Effector memory CD8-positive, alpha-beta T cell (primary cell): Measurements from ENCODE around the gene SERGEF.
A peak's percentile ranks its signal among the peaks of the same experiment; 100 is the strongest.

Experiments used
- ATAC-seq: fragments of 150-1000 bp; cut with Tn5 transposase; replicated peaks from 2 replicates; pipeline ENCODE4 v1.10.0; 2021; ENCODE audit warnings: mild to moderate bottlenecking, moderate library complexity
- DNase-seq, 3 experiments: peaks; one replicate each; pipeline ENCODE4 v3.0.0; 2021
- H3K27ac Mint-ChIP-seq, 2 donors: one replicate each; pipeline ENCODE4 v1.8.0; 2022; ENCODE audit warnings: mild to moderate bottlenecking in 2 of 2, mixed read lengths in 2 of 2, moderate library complexity in 2 of 2
- H3K27me3 Mint-ChIP-seq, 2 donors: one replicate each; pipeline ENCODE4 v1.8.0; 2022; ENCODE audit warnings: mixed read lengths in 2 of 2
- H3K36me3 Mint-ChIP-seq: one replicate; pipeline ENCODE4 v1.8.0; 2022; ENCODE audit warnings: mild to moderate bottlenecking, moderate library complexity, mixed read lengths; ENCODE audit not compliant: insufficient read depth
- H3K4me1 Mint-ChIP-seq, 2 donors: one replicate each; pipeline ENCODE4 v1.8.0; 2022; ENCODE audit warnings: low read depth in 2 of 2, mixed read lengths in 2 of 2
- H3K4me3 Mint-ChIP-seq, 2 donors: one replicate each; pipeline ENCODE4 v1.8.0; 2022; ENCODE audit warnings: mild to moderate bottlenecking in 2 of 2, mixed read lengths in 2 of 2, moderate library complexity in 2 of 2
- H3K9me3 Mint-ChIP-seq, 2 donors: one replicate each; pipeline ENCODE4 v1.8.0; 2022; ENCODE audit warnings: mixed read lengths in 2 of 2

SERGEF gene

GRCh38 chr11:17765356-17766072 is 247.3 kb downstream of the SERGEF start:
- H3K27me3 Mint-ChIP-seq: peaks cover 10 to 34% of the 10 kb centered on the region in 2 donors
- H3K9me3 Mint-ChIP-seq: no peaks in the 10 kb centered on the region
- no peaks in the 10 kb centered on the region for H3K36me3 Mint-ChIP-seq
- H3K4me1 Mint-ChIP-seq: no peaks in the 10 kb centered on the region
- H3K27ac Mint-ChIP-seq: no peak overlapping the region
- ATAC-seq (no peak), DNase-seq (no peak)
- no peak overlapping the region for H3K4me3 Mint-ChIP-seq

GRCh38 chr11:17764446-17765218 is 248.2 kb downstream of the SERGEF start:
- Mint-ChIP-seq H3K4me3 (no peak overlapping the region), H3K27me3 (peaks cover 10 to 34% of the 10 kb centered on the region in 2 donors), H3K27ac (no peak overlapping the region), H3K4me1 (no peaks in the 10 kb centered on the region), H3K36me3 (no peaks in the 10 kb centered on the region), H3K9me3 (no peaks in the 10 kb centered on the region)
- ATAC-seq (no peak), DNase-seq (no peak)

DNA sequence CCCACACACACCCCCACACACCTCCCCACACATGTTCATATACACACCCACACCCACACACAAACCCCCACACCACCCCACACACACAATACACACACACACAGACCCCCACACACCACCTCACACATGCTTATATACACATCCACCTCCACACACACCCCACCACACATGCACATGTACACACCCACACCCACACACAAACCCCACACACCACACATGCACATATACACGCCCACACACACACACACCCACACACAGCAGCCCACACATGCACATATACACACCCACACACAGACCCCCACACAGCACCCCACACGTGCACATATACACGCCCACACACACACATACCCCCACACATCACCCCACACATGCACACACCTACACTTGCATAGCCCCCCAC is 249.1 kb downstream of the SERGEF start:
- no peak for DNase-seq
- H3K4me1 Mint-ChIP-seq: no peaks in the 10 kb centered on the region
- no peaks in the 10 kb centered on the region for H3K9me3 Mint-ChIP-seq
- no peak for ATAC-seq
- H3K36me3 Mint-ChIP-seq: no peaks in the 10 kb centered on the region
- no peak overlapping the region for H3K4me3 Mint-ChIP-seq
- peaks cover 10 to 34% of the 10 kb centered on the region in 2 donors for H3K27me3 Mint-ChIP-seq
- H3K27ac Mint-ChIP-seq: no peak overlapping the region

- DNase-seq (no peak), ATAC-seq (no peak)
- no peaks in the 10 kb centered on the region for H3K4me1 Mint-ChIP-seq
- H3K27me3 Mint-ChIP-seq: peaks cover 10 to 32% of the 10 kb centered on the region in 2 donors
- no peaks in the 10 kb centered on the region for H3K9me3 Mint-ChIP-seq
- H3K4me3 Mint-ChIP-seq: no peak overlapping the region
- H3K36me3 Mint-ChIP-seq: no peaks in the 10 kb centered on the region
- H3K27ac Mint-ChIP-seq: no peak overlapping the region
Measured at GRCh38 chr11:17763244-17763643, 249.6 kb downstream of the SERGEF start.

DNA sequence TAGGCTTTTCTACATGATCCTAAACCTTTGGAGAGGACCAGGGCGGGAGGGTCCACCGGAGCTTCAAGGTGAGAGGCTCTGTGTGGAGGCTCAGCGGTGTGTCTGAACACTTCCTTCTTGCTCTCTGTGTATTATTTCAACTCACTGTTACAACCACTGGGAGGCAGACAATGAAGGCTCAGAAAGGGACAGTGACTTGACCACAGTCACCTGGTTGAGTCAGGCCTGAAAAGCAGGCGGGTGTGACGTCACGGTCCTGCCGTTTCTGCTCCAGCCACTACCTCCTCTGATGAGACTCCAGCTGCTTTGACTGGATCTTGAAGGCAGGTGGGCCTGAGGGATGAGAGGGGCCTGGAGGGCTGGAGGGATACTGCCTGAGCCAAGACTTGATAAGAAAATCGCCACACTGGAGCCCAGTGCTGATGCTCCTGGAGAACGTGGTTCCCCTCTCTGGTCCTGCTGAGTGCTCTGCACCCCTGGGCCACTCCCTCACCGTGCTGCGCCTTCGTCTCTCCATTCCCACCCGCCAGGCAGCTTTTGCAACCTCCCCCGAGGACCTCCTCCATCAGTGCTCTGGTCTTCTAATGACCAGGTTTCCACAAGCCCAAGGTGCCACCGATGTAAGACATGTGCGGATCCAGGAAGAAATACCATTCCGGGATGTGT is 250.4 kb downstream of the SERGEF start:
- no peak for ATAC-seq
- no peak overlapping the region for H3K4me3 Mint-ChIP-seq
- H3K4me1 Mint-ChIP-seq: no peaks in the 10 kb centered on the region
- no peak overlapping the region for H3K27ac Mint-ChIP-seq
- no peak for DNase-seq
- H3K27me3 Mint-ChIP-seq: peaks cover 10 to 26% of the 10 kb centered on the region in 2 donors
- no peaks in the 10 kb centered on the region for H3K9me3 Mint-ChIP-seq
- no peaks in the 10 kb centered on the region for H3K36me3 Mint-ChIP-seq

GRCh38 chr11:17760102-17761029 is 252.5 kb downstream of the SERGEF start:
- Mint-ChIP-seq H3K4me1 (no peaks in the 10 kb centered on the region), H3K36me3 (no peaks in the 10 kb centered on the region), H3K4me3 (no peak overlapping the region), H3K27ac (no peak overlapping the region), H3K9me3 (no peaks in the 10 kb centered on the region), H3K27me3 (peaks cover 11 to 32% of the 10 kb centered on the region in 2 donors)
- ATAC-seq (peak; percentile 29), DNase-seq (no peak)

GRCh38 chr11:17755891-17756290 is 257.0 kb downstream of the SERGEF start:
- H3K27ac Mint-ChIP-seq: no peak overlapping the region
- no peak overlapping the region for H3K4me3 Mint-ChIP-seq
- peaks cover 26 to 35% of the 10 kb centered on the region in 2 donors for H3K27me3 Mint-ChIP-seq
- H3K36me3 Mint-ChIP-seq: no peaks in the 10 kb centered on the region
- H3K4me1 Mint-ChIP-seq: no peaks in the 10 kb centered on the region
- H3K9me3 Mint-ChIP-seq: no peaks in the 10 kb centered on the region
- ATAC-seq: no peak
- no peak for DNase-seq

DNA sequence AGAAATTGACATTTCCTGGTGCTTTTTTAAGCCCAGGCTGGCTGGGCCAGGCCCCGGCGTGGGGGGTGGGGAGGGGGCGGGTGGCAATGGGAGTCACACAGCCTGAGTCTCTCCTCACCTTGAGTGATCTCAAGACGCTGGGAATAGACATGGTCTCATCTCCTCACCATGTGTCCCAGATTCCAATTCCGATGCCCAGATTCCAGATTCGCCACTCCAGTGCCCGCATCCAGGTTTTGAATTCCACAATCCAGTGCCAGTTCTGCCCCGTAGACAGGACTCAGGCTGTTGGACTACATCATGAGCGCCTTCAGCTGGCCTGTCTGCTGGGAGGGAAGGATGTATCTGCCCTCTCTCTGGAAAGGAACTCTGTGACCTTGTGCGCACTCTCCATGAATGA is 259.2 kb downstream of the SERGEF start:
- H3K4me3 Mint-ChIP-seq: no peak overlapping the region
- peaks cover 30 to 53% of the 10 kb centered on the region in 2 donors for H3K27me3 Mint-ChIP-seq
- no peak for ATAC-seq
- H3K9me3 Mint-ChIP-seq: no peaks in the 10 kb centered on the region
- H3K27ac Mint-ChIP-seq: no peak overlapping the region
- DNase-seq: no peak
- no peaks in the 10 kb centered on the region for H3K36me3 Mint-ChIP-seq
- H3K4me1 Mint-ChIP-seq: no peaks in the 10 kb centered on the region

GRCh38 chr11:17753153-17753552 is 259.7 kb downstream of the SERGEF start:
- H3K36me3 Mint-ChIP-seq: no peaks in the 10 kb centered on the region
- peaks cover 31 to 57% of the 10 kb centered on the region in 2 donors for H3K27me3 Mint-ChIP-seq
- ATAC-seq (no peak), DNase-seq (no peak)
- no peak overlapping the region for H3K27ac Mint-ChIP-seq
- no peaks in the 10 kb centered on the region for H3K9me3 Mint-ChIP-seq
- no peaks in the 10 kb centered on the region for H3K4me1 Mint-ChIP-seq
- H3K4me3 Mint-ChIP-seq: no peak overlapping the region

DNA sequence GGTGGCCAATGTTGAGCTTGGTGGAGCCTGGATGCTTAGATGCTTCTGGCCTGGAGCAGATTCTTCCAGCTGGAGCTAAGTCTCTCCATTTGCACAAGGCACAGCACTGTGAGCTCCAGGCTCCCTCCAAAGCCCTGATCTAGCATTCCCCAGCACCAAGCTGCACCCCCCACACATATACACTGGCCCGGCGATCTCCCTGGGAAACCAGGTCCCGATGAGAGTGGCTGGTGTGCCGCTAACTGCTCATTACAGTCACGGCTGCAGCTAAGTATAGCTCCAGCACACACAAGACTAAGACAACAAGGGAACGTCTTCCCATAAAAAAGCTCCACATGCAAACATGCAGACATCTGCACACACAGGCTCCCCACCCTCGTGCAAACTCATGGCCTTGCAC is 260.7 kb downstream of the SERGEF start:
- Mint-ChIP-seq H3K27ac (no peak overlapping the region), H3K4me3 (no peak overlapping the region), H3K27me3 (peaks cover 37 to 66% of the 10 kb centered on the region in 2 donors), H3K36me3 (no peaks in the 10 kb centered on the region), H3K4me1 (no peaks in the 10 kb centered on the region), H3K9me3 (no peaks in the 10 kb centered on the region)
- ATAC-seq (no peak), DNase-seq (no peak)

DNA sequence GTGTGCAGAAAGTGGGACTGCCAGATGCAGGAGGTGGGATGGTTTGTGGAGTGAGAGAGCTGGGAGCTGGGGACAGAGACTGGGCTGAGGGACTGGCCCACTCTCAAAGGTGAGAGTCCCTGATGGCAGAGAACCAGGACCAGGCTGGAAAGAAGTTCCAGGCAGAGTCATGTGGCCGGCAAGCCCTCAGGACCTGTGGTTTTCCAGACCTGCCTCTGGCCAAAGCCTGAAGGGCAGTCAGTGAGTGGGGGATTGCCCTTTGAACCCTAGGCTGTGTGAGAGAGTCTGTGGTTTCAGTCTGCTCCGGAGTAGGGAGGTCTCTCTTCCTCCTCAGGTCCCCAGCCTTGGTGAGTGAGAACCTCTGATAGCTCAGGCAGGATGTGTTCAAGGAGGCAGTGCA is 261.3 kb downstream of the SERGEF start:
- H3K4me1 Mint-ChIP-seq: no peaks in the 10 kb centered on the region
- H3K4me3 Mint-ChIP-seq: no peak overlapping the region
- H3K36me3 Mint-ChIP-seq: peaks cover 3% of the 10 kb centered on the region
- DNase-seq: no peak
- H3K27ac Mint-ChIP-seq: no peak overlapping the region
- peaks cover 33 to 68% of the 10 kb centered on the region in 2 donors for H3K27me3 Mint-ChIP-seq
- H3K9me3 Mint-ChIP-seq: no peaks in the 10 kb centered on the region
- no peak for ATAC-seq

DNA sequence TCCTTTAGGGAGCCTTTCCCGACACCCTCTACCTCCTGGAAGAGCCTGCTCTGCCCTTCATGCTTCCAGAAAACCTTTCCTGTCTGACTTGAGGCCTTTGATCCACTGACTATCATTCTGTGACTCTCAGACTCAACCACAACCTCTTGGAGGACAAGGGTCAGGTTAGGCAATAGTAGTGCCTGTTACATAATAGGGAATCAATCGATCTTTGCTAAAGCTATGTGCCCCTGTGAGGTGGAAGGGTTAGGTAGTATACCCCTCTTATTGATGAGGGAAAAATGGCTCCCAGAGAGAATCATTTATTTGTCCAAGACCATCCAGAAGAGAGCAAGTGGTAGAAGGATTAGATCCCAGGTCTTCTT is 262.1 kb downstream of the SERGEF start:
- H3K4me1 Mint-ChIP-seq: no peaks in the 10 kb centered on the region
- DNase-seq: no peak
- H3K27ac Mint-ChIP-seq: no peak overlapping the region
- H3K9me3 Mint-ChIP-seq: no peaks in the 10 kb centered on the region
- peaks cover 3% of the 10 kb centered on the region for H3K36me3 Mint-ChIP-seq
- peaks cover 39 to 68% of the 10 kb centered on the region in 2 donors for H3K27me3 Mint-ChIP-seq
- H3K4me3 Mint-ChIP-seq: no peak overlapping the region
- ATAC-seq: no peak
